CD4-positive, CD25-positive, alpha-beta regulatory T cell (primary cell): ENCODE results near the gene SNRNP200. TPM values are rescaled to one million over a fixed set of nuclear protein-coding genes. Genes with fewer than 3 reads are reported as not detected.

Source experiments
- ATAC-seq, 2 donors: fragments of 150-1000 bp; cut with Tn5 transposase; one replicate each; pipeline ENCODE4 v1.10.0; 2021; ENCODE audit warnings: low read depth in 2 of 2, moderate number of reproducible peaks in 2 of 2, moderate library complexity in 1 of 2
- DNase-seq, 3 donors: peaks; one replicate each; pipeline versions ENCODE4 v3.0.0 to v3.0.0-alpha.2; 2012 to 2022; ENCODE audit warnings: mixed read lengths in 1 of 3
- H3K27ac ChIP-seq: one replicate; pipeline ENCODE4 v1.7.0; 2013; ENCODE audit warnings: mild to moderate bottlenecking, low read length; ENCODE audit not compliant: insufficient read depth, poor library complexity, severe bottlenecking
- H3K27me3 ChIP-seq: one replicate; pipeline ENCODE4 v1.7.0; 2013; ENCODE audit warnings: low read length; ENCODE audit not compliant: control insufficient read depth, insufficient read depth
- H3K36me3 ChIP-seq: one replicate; pipeline ENCODE4 v1.7.0; 2013; ENCODE audit warnings: mild to moderate bottlenecking, low read length, moderate library complexity; ENCODE audit not compliant: control insufficient read depth, insufficient read depth
- H3K4me1 ChIP-seq: 2 replicates; pipeline ENCODE4 v1.7.0; 2013; ENCODE audit warnings: mild to moderate bottlenecking, low read length; ENCODE audit not compliant: insufficient read depth, control insufficient read depth, poor library complexity, severe bottlenecking
- H3K4me3 ChIP-seq: one replicate; pipeline ENCODE4 v1.7.0; 2013; ENCODE audit warnings: low read depth, mild to moderate bottlenecking, low read length, moderate library complexity
- H3K9me3 ChIP-seq, 2 experiments: 1 replicate in 1 of 2; 2 replicates in 1 of 2; pipeline ENCODE4 v1.7.0; 2013; ENCODE audit warnings: low read length in 2 of 2, mild to moderate bottlenecking in 1 of 2, moderate library complexity in 1 of 2; ENCODE audit not compliant: control insufficient read depth in 2 of 2
- H3K27ac Mint-ChIP-seq, 3 donors: one replicate each; pipeline ENCODE4 v1.8.0; 2020 to 2022; ENCODE audit warnings: mild to moderate bottlenecking in 3 of 3, mixed read lengths in 3 of 3, moderate library complexity in 2 of 3
- H3K27me3 Mint-ChIP-seq: one replicate; pipeline ENCODE4 v1.8.0; 2022; ENCODE audit warnings: mild to moderate bottlenecking, mixed read lengths
- H3K36me3 Mint-ChIP-seq: one replicate; pipeline ENCODE4 v1.8.0; 2020; ENCODE audit warnings: mixed read lengths
- H3K4me1 Mint-ChIP-seq, 4 donors: one replicate each; pipeline ENCODE4 v1.8.0; 2020 to 2022; ENCODE audit warnings: mixed read lengths in 4 of 4, mild to moderate bottlenecking in 1 of 4
- H3K4me3 Mint-ChIP-seq, 4 donors: one replicate each; pipeline ENCODE4 v1.8.0; 2020 to 2022; ENCODE audit warnings: mild to moderate bottlenecking in 4 of 4, mixed read lengths in 4 of 4, moderate library complexity in 3 of 4
- H3K9me3 Mint-ChIP-seq, 7 donors: one replicate each; pipeline ENCODE4 v1.8.0; 2020 to 2022; ENCODE audit warnings: mixed read lengths in 7 of 7, mild to moderate bottlenecking in 3 of 7, moderate library complexity in 2 of 7
- polyA plus RNA-seq, 4 donors: library from polyadenylated mRNA; unstranded; fragments of 300-500 nt; fragmentation: Illumina TruSeq; gene quantifications; one replicate each; pipeline ENCODE4 v1.2.3, GENCODE V29; 2021
- total RNA-seq: library from RNA; stranded (reverse); gene quantifications from one replicate; pipeline ENCODE4 v1.2.3, GENCODE V29; 2022

SNRNP200 gene
- total RNA-seq (295 TPM), polyA plus RNA-seq (10 to 100 TPM; 67.4 to 89.4 (median 83.4) TPM)

DNA sequence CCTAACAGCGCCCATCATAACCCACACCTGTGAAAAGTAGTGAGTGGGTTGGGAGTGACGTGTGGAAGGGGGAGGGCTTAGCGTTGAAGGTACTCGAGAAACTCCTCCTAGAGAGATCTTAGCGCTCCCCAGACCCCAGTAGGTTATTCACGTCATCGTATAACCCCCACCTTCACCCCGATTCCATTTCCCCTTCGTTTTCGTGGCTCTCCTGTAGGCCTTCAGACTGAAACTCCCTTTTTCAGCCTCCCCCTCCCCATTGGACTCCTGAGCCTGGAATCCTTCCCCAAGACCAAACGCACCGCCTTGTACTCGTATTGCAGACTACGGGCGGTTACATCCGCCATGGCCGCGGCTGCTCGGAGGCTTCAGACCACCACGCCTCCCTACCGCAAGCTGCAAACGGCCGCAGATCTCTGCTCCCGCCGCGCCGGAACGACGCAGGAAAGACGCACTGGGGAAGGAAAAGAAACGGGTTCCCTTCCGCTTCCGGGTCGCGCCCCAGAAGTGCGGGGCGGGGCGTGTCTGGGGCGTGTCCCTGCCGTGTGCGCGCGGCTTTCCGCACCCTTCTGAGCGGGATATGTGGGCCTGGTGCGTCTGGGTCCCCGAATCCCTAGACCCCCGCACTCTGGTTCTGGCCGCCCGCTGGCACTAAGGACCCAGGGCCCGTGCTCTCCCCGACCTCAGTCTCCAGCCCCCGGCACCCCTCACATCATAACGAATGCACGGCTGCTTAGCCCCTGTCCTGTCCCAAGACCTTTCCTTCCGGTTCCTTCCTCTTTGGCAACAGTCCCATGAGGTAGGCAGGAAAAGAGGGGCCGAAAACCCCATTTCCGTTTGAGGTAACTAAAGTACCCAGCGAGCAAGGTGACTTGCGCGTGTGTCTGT, at the start of gene SNRNP200:
Gene SNRNP200, minus strand, starts transcription at position 456 of the 888 bp plus-strand sequence. Its CDS starts 109 bp downstream, at position 347.
- Histone ChIP-seq H3K36me3 (peaks cover 35% of the 10 kb centered on the region), H3K27ac (peak within 1 kb of the TSS; percentile 97), H3K4me1 (peaks cover 45% of the 10 kb centered on the region), H3K4me3 (peak within 1 kb of the TSS; percentile 94), H3K9me3 (no peaks in the 10 kb centered on the region), H3K27me3 (no peaks in the 10 kb centered on the region)
- DNase-seq (peak; percentile 90 to 94 (median 90)), ATAC-seq (peak; percentile 91 to 94)
- Mint-ChIP-seq H3K36me3 (peaks cover 38% of the 10 kb centered on the region), H3K4me3 (peak within 1 kb of the TSS; percentile 96 to 100 (median 98)), H3K27me3 (no peaks in the 10 kb centered on the region), H3K4me1 (peaks cover 35 to 64% (median 50%) of the 10 kb centered on the region in 4 donors), H3K9me3 (no peaks in the 10 kb centered on the region), H3K27ac (peak within 1 kb of the TSS; percentile 99 to 100 (median 99))

DNA sequence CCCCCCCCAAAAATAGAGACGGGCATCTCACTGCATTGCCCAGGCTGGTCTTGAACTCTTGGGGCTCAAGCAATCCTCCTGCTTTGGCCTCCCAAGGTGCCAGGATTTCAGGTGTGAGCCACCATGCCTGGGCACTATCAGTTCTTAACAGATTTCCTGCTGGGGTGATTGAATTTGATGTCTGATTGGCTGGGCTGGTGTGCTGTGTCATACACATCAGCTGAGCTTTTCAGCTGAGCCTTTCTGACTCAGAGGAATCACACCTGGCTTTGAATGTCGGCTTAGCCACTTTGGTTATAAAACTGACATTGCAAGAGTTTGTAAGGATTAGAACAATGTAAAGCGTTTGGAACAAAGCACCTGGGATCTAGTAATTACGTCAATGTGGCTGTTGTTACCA, 49.1 kb upstream of the SNRNP200 start:
- Histone ChIP-seq H3K27me3 (no peaks in the 10 kb centered on the region), H3K4me1 (peaks cover 8% of the 10 kb centered on the region), H3K4me3 (no peak overlapping the region), H3K9me3 (no peaks in the 10 kb centered on the region), H3K36me3 (peaks cover 13% of the 10 kb centered on the region), H3K27ac (no peak overlapping the region)
- H3K4me3 Mint-ChIP-seq, result no peak overlapping the region
- no peaks in the 10 kb centered on the region for H3K27me3 Mint-ChIP-seq
- no peaks in the 10 kb centered on the region for H3K9me3 Mint-ChIP-seq
- H3K36me3 Mint-ChIP-seq, result no peaks in the 10 kb centered on the region
- no peak for DNase-seq
- H3K27ac Mint-ChIP-seq, result no peak overlapping the region
- peaks cover 0 to 6% (median 4%) of the 10 kb centered on the region in 4 donors for H3K4me1 Mint-ChIP-seq
- no peak for ATAC-seq

DNA sequence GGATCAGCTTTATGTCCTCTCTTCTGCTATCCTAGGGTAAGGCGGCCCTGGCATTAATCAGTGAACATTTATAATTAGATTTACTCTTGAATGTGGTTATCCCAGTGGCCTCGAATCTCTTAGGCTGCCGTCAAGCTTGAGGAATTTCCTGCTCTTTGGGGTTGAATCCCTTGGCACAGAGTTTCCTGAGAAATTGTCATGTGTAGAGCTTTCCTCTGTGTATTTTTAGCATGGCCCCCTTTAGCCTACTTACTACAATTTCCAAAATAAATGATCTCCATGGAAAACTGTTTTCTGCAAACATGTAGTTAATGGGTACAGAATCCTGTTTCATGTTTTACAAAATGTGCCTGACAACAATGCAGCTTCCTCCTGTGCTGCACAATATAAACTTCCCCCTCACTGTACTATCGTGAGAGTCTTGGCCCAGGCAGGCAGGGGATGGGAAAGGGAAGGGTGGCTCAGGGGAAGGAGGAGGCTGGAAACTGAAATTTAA, 48.3 kb upstream of the SNRNP200 start:
- no peaks in the 10 kb centered on the region for H3K9me3 Mint-ChIP-seq
- H3K4me1 ChIP-seq, result no peaks in the 10 kb centered on the region
- no peaks in the 10 kb centered on the region for H3K36me3 Mint-ChIP-seq
- H3K4me3 ChIP-seq, result no peak overlapping the region
- ATAC-seq (no peak), DNase-seq (no peak)
- no peak overlapping the region for H3K4me3 Mint-ChIP-seq
- H3K27me3 Mint-ChIP-seq, result no peaks in the 10 kb centered on the region
- H3K27ac ChIP-seq, result no peak overlapping the region
- H3K4me1 Mint-ChIP-seq, result no peaks in the 10 kb centered on the region
- H3K27me3 ChIP-seq, result no peaks in the 10 kb centered on the region
- H3K36me3 ChIP-seq, result peaks cover 17% of the 10 kb centered on the region
- no peaks in the 10 kb centered on the region for H3K9me3 ChIP-seq
- peak overlapping the region in 1 of 3 donors; percentile 44 for H3K27ac Mint-ChIP-seq

DNA sequence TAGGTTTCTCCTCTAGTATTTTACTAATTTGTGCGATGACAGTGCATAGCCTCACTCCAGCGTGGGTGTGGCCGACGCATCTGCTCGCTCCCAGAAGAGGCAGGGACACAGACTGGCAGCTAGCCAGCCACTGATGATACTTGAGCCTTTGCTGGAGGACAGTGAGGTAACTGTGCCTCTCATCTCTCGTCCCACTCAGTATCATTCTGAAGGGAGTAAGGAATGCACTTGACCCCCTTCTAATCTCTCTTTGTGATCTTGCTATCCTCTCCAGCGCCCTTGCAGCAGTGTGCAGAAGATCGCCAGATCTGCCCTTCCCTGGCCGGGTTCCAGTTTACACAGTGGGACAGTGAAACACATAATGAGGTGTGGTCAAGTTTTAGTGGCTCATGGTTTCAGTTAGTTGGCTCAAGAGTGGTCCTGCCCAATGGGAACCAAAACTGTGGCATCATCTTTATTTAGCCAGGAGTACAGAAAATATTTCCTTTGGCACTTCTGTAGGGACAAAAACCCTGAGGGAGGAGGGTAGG, 47.8 kb upstream of the SNRNP200 start:
- Mint-ChIP-seq H3K36me3 (no peaks in the 10 kb centered on the region), H3K4me1 (no peaks in the 10 kb centered on the region), H3K9me3 (no peaks in the 10 kb centered on the region), H3K4me3 (no peak overlapping the region), H3K27ac (no peak overlapping the region), H3K27me3 (no peaks in the 10 kb centered on the region)
- H3K36me3 ChIP-seq, result peaks cover 19% of the 10 kb centered on the region
- H3K27me3 ChIP-seq, result no peaks in the 10 kb centered on the region
- DNase-seq (no peak), ATAC-seq (no peak)
- no peaks in the 10 kb centered on the region for H3K4me1 ChIP-seq
- H3K27ac ChIP-seq, result no peak overlapping the region
- H3K9me3 ChIP-seq, result no peaks in the 10 kb centered on the region
- no peak overlapping the region for H3K4me3 ChIP-seq

DNA sequence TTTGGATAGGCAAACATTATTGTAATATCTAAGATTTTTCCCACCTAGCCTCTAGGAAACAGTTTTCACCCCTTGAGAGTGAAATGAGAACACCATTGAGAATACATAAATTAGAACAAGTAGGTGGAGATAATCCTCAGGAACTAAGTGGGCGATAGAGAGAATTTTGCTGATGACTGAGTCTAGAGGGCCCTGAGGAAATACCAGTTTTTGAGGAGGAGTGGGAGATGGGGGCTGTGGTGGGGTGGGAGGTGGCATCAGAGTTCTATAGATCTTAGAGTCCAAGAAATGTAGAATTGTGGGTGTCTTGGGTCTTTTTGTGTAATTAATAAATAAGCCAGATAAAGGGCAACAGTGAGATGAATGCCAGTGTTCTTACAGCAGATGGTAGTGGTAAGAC, 42.0 kb upstream of the SNRNP200 start:
- Histone ChIP-seq H3K4me3 (no peak overlapping the region), H3K27ac (no peak overlapping the region), H3K36me3 (peaks cover 8% of the 10 kb centered on the region), H3K9me3 (no peaks in the 10 kb centered on the region), H3K27me3 (no peaks in the 10 kb centered on the region), H3K4me1 (peaks cover 32% of the 10 kb centered on the region)
- no peaks in the 10 kb centered on the region for H3K9me3 Mint-ChIP-seq
- no peak overlapping the region for H3K4me3 Mint-ChIP-seq
- ATAC-seq, result no peak
- H3K27me3 Mint-ChIP-seq, result no peaks in the 10 kb centered on the region
- peaks cover 23 to 42% (median 31%) of the 10 kb centered on the region in 4 donors for H3K4me1 Mint-ChIP-seq
- H3K36me3 Mint-ChIP-seq, result no peaks in the 10 kb centered on the region
- no peak for DNase-seq
- peak overlapping the region in 2 of 3 donors; percentile 29 to 75 for H3K27ac Mint-ChIP-seq

DNA sequence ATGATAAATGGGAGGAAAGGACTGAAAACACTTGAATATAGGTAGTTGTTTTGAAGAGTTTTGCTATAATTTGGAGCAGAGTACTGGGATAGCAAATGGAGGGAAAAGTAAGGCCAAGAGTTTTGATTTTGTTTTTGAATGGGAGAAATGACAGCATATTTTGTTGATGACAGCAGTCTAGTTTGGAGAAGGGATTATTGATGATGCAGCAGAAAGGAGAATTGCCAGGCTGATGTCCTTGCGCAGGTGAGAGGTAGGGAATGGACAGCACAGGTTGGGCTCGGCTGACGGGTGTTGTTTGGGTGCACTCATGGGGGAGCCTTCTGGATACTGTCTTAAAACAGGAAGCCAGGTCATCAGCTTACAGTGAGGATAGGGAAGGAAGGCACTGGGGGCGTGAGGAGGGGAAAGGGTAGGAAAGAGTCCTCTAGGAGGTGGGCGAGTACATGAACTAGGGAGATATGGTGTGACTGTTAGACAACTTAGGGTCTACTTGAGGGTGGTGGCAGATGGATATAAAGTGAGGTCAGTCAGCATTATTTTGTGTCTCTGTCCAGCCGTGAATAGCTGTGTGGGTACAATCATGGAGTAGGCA, 40.6 kb upstream of the SNRNP200 start:
- no peak overlapping the region for H3K4me3 ChIP-seq
- peaks cover 8% of the 10 kb centered on the region for H3K36me3 ChIP-seq
- peaks cover 34 to 56% (median 44%) of the 10 kb centered on the region in 4 donors for H3K4me1 Mint-ChIP-seq
- H3K4me1 ChIP-seq, result peaks cover 45% of the 10 kb centered on the region
- H3K27ac Mint-ChIP-seq, result peak overlapping the region; percentile 81 to 90 (median 90)
- DNase-seq (no peak), ATAC-seq (no peak)
- H3K27ac ChIP-seq, result no peak overlapping the region
- no peak overlapping the region for H3K4me3 Mint-ChIP-seq
- H3K27me3 ChIP-seq, result no peaks in the 10 kb centered on the region
- no peaks in the 10 kb centered on the region for H3K36me3 Mint-ChIP-seq
- H3K9me3 ChIP-seq, result no peaks in the 10 kb centered on the region
- H3K27me3 Mint-ChIP-seq, result no peaks in the 10 kb centered on the region
- no peaks in the 10 kb centered on the region for H3K9me3 Mint-ChIP-seq

DNA sequence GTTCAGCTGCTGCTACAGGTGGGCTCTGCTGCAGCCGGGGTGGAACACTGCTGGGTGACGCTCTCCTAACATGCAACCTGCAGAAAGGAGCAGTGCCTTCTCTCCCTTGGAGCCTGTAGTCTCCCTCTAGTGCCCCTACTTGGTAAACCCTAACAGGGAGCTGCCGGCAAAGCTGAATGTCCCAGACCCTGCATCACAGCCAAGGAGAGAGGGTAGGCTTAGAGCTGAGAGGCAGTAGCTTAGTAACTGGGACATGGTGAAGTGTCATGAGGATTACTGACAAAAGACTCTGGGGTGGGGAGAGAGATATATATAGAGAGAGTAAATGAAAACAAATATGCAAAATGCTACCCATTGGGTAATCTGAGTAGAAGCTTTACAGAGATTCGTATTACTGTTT, 40.1 kb upstream of the SNRNP200 start:
- H3K27me3 Mint-ChIP-seq, result no peaks in the 10 kb centered on the region
- no peak for ATAC-seq

More for the DNA sequence above, 40.1 kb upstream of the SNRNP200 start:
- no peak for DNase-seq
- peaks cover 8% of the 10 kb centered on the region for H3K36me3 ChIP-seq
- H3K27ac ChIP-seq, result peak overlapping the region; percentile 95
- H3K9me3 Mint-ChIP-seq, result no peaks in the 10 kb centered on the region
- H3K4me3 Mint-ChIP-seq, result peak overlapping the region in 2 of 4 donors; percentile 11 to 45
- no peaks in the 10 kb centered on the region for H3K27me3 ChIP-seq
- peak overlapping the region; percentile 26 to 90 (median 90) for H3K27ac Mint-ChIP-seq
- H3K4me3 ChIP-seq, result no peak overlapping the region
- H3K4me1 ChIP-seq, result peaks cover 48% of the 10 kb centered on the region
- H3K4me1 Mint-ChIP-seq, result peaks cover 37 to 60% (median 48%) of the 10 kb centered on the region in 4 donors
- no peaks in the 10 kb centered on the region for H3K9me3 ChIP-seq
- H3K36me3 Mint-ChIP-seq, result no peaks in the 10 kb centered on the region
